HCT116 (cell line): ENCODE data around the gene CR1L. TPM values are rescaled to one million over a fixed set of nuclear protein-coding genes. Genes with fewer than 3 reads are reported as not detected.

Experiments
- ATAC-seq: fragments of 200-7000 bp; cut with Tn5 transposase; 2 replicates; pipeline ENCODE4 v1.9.1; 2020; ENCODE audit warnings: mild to moderate bottlenecking, moderate library complexity
- BruUV-seq: library from RNA; stranded (reverse); fragments of 400-500 nt; replicated peaks from 2 replicates; lab custom pipeline; 2021; lab: Mats Ljungman, UMichigan
- CTCF ChIA-PET: fragments of 300-600 bp; sonication (Branson Sonifier 250); formaldehyde crosslinking; loops from one replicate; lab custom pipeline; 2021; ENCODE audit warnings: antibody characterized with exemption; lab: Charles Lee
- POLR2A ChIA-PET: fragments of 300-600, 350-600 bp; sonication (Branson Sonifier 250); formaldehyde crosslinking; loops from one replicate; lab custom pipeline; 2021; ENCODE audit warnings: antibody characterized with exemption; lab: Charles Lee
- RAD21 ChIA-PET, 2 experiments: fragments of 300-600 bp; sonication (Branson Sonifier 250); formaldehyde crosslinking; loops; one replicate each; lab custom pipeline; 2023; ENCODE audit warnings: low total read pairs in 2 of 2; ENCODE audit not compliant: uncharacterized antibody in 2 of 2, unreplicated experiment in 2 of 2, low non-redundant PET in 1 of 2; lab: Charles Lee
- DNase-seq: peaks from one replicate; pipeline ENCODE4 v3.0.0-alpha.2; 2010; ENCODE audit warnings: low read depth, low spot score
- H2AFZ ChIP-seq: fragments of 200-600 bp; shearing (Covaris generic), sonication (generic); 2 replicates; pipeline ENCODE4 v1.6.1; 2017; ENCODE audit warnings: low read depth, mixed run types, mixed read lengths, antibody characterized with exemption, low read length; ENCODE audit not compliant: poor library complexity, severe bottlenecking
- H3K27ac ChIP-seq: 2 replicates; pipeline ENCODE4 v1.5.1; 2012; ENCODE audit warnings: low read depth, low read length
- H3K27me3 ChIP-seq: fragments of 200-600 bp; sonication (generic); 2 replicates; pipeline ENCODE4 v1.6.1; 2016; ENCODE audit warnings: mixed run types, low read length, mixed read lengths; ENCODE audit not compliant: insufficient read depth
- H3K36me3 ChIP-seq, 2 experiments: fragments of 200-500 bp in 1 of 2; fragments of 200-600 bp in 1 of 2; sonication (Bioruptor generic) in 1 of 2; sonication (generic) in 1 of 2; 2 replicates each; pipeline versions ENCODE4 v1.5.1 to v1.6.1; 2014 to 2016; ENCODE audit warnings: low read length in 2 of 2, inconsistent platforms in 1 of 2, mixed read lengths in 1 of 2, mixed run types in 1 of 2; ENCODE audit not compliant: insufficient read depth in 2 of 2, control insufficient read depth in 1 of 2
- H3K4me1 ChIP-seq, 2 experiments: fragments of 200-600 bp in 1 of 2; sonication (generic) in 1 of 2; 2 replicates each; pipeline versions ENCODE4 v1.5.1 to v1.6.1; 2012 to 2017; ENCODE audit warnings: low read length in 2 of 2, inconsistent platforms in 1 of 2, mild to moderate bottlenecking in 1 of 2, mixed read lengths in 1 of 2, mixed run types in 1 of 2, moderate library complexity in 1 of 2; ENCODE audit not compliant: insufficient read depth in 2 of 2, control insufficient read depth in 1 of 2
- H3K4me2 ChIP-seq: fragments of 200-600 bp; sonication (generic); 2 replicates; pipeline ENCODE4 v1.6.1; 2017; ENCODE audit warnings: mixed run types, low read length, mixed read lengths
- H3K4me3 ChIP-seq, 2 experiments: fragments of 200-600 bp in 1 of 2; sonication (generic) in 1 of 2; replicated peaks in 1 of 2; 2 replicates each; pipeline ENCODE4 v1.5.1; 2011 to 2016; ENCODE audit warnings: low read length in 2 of 2, control low read depth in 1 of 2, low read depth in 1 of 2, mild to moderate bottlenecking in 1 of 2, mixed read lengths in 1 of 2, mixed run types in 1 of 2
- H3K79me2 ChIP-seq: fragments of 200-600 bp; sonication (generic); 2 replicates; pipeline ENCODE4 v1.6.1; 2017; ENCODE audit warnings: mild to moderate bottlenecking, mixed run types, low read length, moderate library complexity, mixed read lengths; ENCODE audit not compliant: insufficient read depth
- H3K9ac ChIP-seq: fragments of 200-600 bp; sonication (generic); 2 replicates; pipeline ENCODE4 v1.6.1; 2016; ENCODE audit warnings: low read length, mixed read lengths
- H3K9me2 ChIP-seq: fragments of 200-600 bp; sonication (generic), shearing (Covaris generic); 2 replicates; pipeline ENCODE4 v1.6.1; 2017; ENCODE audit warnings: mixed run types, mild to moderate bottlenecking, moderate library complexity; ENCODE audit not compliant: insufficient read depth
- H3K9me3 ChIP-seq, 2 experiments: fragments of 200-500 bp in 1 of 2; fragments of 200-600 bp in 1 of 2; sonication (Bioruptor generic) in 1 of 2; sonication (generic) in 1 of 2; 2 replicates each; pipeline ENCODE4 v1.6.1; 2014 to 2017; ENCODE audit warnings: low read length in 2 of 2, mixed read lengths in 2 of 2, inconsistent platforms in 1 of 2, low read depth in 1 of 2, mild to moderate bottlenecking in 1 of 2, mixed run types in 1 of 2, moderate library complexity in 1 of 2; ENCODE audit not compliant: control insufficient read depth in 1 of 2, insufficient read depth in 1 of 2
- H4K20me1 ChIP-seq: fragments of 200-600 bp; sonication (generic), shearing (Covaris generic); 2 replicates; pipeline ENCODE4 v1.6.1; 2017; ENCODE audit warnings: mixed run types, mild to moderate bottlenecking, moderate library complexity; ENCODE audit not compliant: insufficient read depth
- CBX3 ChIP-seq: IDR thresholded peaks from 2 replicates; pipeline ENCODE4 v1.6.1; 2012; ENCODE audit warnings: low read depth
- CTCF ChIP-seq, 3 experiments: fragments of 200-600 bp in 1 of 3; sonication (generic) in 1 of 3; IDR thresholded peaks in 2 of 3; conservative IDR thresholded peaks in 1 of 3; 2 replicates each; pipeline ENCODE4 v1.5.1; 2012 to 2017; ENCODE audit warnings: low read depth in 2 of 3, low read length in 2 of 3, antibody characterized with exemption in 1 of 3, borderline replicate concordance in 1 of 3, control low read depth in 1 of 3, mild to moderate bottlenecking in 1 of 3, mixed read lengths in 1 of 3, mixed run types in 1 of 3, moderate library complexity in 1 of 3; ENCODE audit not compliant: insufficient read depth in 1 of 3
- EZH2 ChIP-seq: fragments of 200-600 bp; sonication (generic); IDR thresholded peaks from 2 replicates; pipeline ENCODE4 v1.6.1; 2017; ENCODE audit warnings: antibody characterized with exemption, mixed run types
- JUND ChIP-seq: IDR thresholded peaks from 2 replicates; pipeline ENCODE4 v1.6.1; 2012
- POLR2AphosphoS5 ChIP-seq: IDR thresholded peaks from 2 replicates; pipeline ENCODE4 v1.6.1; 2011; ENCODE audit warnings: mild to moderate bottlenecking, low read depth, low read length, moderate library complexity
- RAD21 ChIP-seq: IDR thresholded peaks from 2 replicates; pipeline ENCODE4 v1.6.1; 2012; ENCODE audit warnings: low read depth, mild to moderate bottlenecking
- SIN3A ChIP-seq: IDR thresholded peaks from 2 replicates; pipeline ENCODE4 v1.6.1; 2012; ENCODE audit warnings: low read depth
- SRF ChIP-seq: IDR thresholded peaks from 2 replicates; pipeline ENCODE4 v1.6.1; 2012; ENCODE audit warnings: low read depth
- TCF7L2 ChIP-seq: IDR thresholded peaks from 2 replicates; pipeline ENCODE4 v1.7.0; 2011; ENCODE audit warnings: borderline replicate concordance, inconsistent platforms; ENCODE audit not compliant: insufficient read depth, insufficient read length; ENCODE audit errors: extremely low read depth
- intact Hi-C: fragments of 100-400 bp; cut with micrococcal nuclease; formaldehyde crosslinking; loops from 2 replicates; pipeline ENCODE4 v1.10.0; 2022
- total RNA-seq: library from RNA; stranded (reverse); gene quantifications from one replicate; pipeline ENCODE4 v1.2.1, GENCODE V29; 2021; ENCODE audit not compliant: unreplicated experiment

The CR1L gene
- total RNA-seq, 1 experiment from 2014 or later, result 0.15 TPM

- no peaks in the 10 kb centered on the region for H3K9me2 ChIP-seq
- H3K9ac ChIP-seq, result no peak overlapping the region
- no peak overlapping the region for H3K27ac ChIP-seq
- H3K27me3 ChIP-seq, result no peaks in the 10 kb centered on the region
- intact Hi-C loops, result no loop called here
- RAD21 ChIA-PET, result no interaction called here
- no peak overlapping the region for H3K4me2 ChIP-seq
- no peak overlapping the region for H3K4me3 ChIP-seq
- DNase-seq, result no peak
- H2AFZ ChIP-seq, result no peak overlapping the region
- no peaks in the 10 kb centered on the region for H4K20me1 ChIP-seq
- no peaks in the 10 kb centered on the region for H3K9me3 ChIP-seq
- no peaks in the 10 kb centered on the region for H3K79me2 ChIP-seq
- ATAC-seq, result no peak
- no peaks in the 10 kb centered on the region for H3K4me1 ChIP-seq
- CTCF ChIA-PET, result no interaction called here
- POLR2A ChIA-PET, result no interaction called here
- no TSS peak for BruUV-seq
- H3K36me3 ChIP-seq, result no peaks in the 10 kb centered on the region
- TF ChIP-seq POLR2AphosphoS5, result no peak
- no peak for TF ChIP-seq EZH2
Observed at GRCh38 chr1:207626972-207627337, 18.0 kb upstream of the CR1L start.

- Histone ChIP-seq H3K79me2 (no peaks in the 10 kb centered on the region), H3K9ac (no peak overlapping the region), H3K4me3 (no peak overlapping the region), H3K27ac (no peak overlapping the region), H3K27me3 (no peaks in the 10 kb centered on the region), H4K20me1 (no peaks in the 10 kb centered on the region), H3K9me3 (no peaks in the 10 kb centered on the region), H3K36me3 (no peaks in the 10 kb centered on the region), H3K4me1 (no peaks in the 10 kb centered on the region), H3K4me2 (no peak overlapping the region), H2AFZ (no peak overlapping the region), H3K9me2 (no peaks in the 10 kb centered on the region)
- intact Hi-C loops, result no loop called here
- BruUV-seq, result no TSS peak
- ChIA-PET RAD21 (no interaction called here), POLR2A (no interaction called here), CTCF (no interaction called here)
- no peak for TF ChIP-seq RAD21
- no peak for TF ChIP-seq JUND
- ATAC-seq (no peak), DNase-seq (no peak)
Observed at GRCh38 chr1:207627496-207627895, 17.4 kb upstream of the CR1L start.

- DNase-seq (no peak), ATAC-seq (no peak)
- CTCF ChIA-PET, result interaction anchor here (1.8 kb wide), 1 partner anchor 8 kb away, joined by 4 read pairs; no protein-coding TSS in a partner anchor
- no peaks in the 10 kb centered on the region for H3K9me3 ChIP-seq
- no peak overlapping the region for H3K27ac ChIP-seq
- H4K20me1 ChIP-seq, result no peaks in the 10 kb centered on the region
- BruUV-seq, result no TSS peak
- no peaks in the 10 kb centered on the region for H3K9me2 ChIP-seq
- intact Hi-C loops, result no loop called here
- H3K4me2 ChIP-seq, result no peak overlapping the region
- TF ChIP-seq CTCF (IDR thresholded peaks at IDR 0.05 in 2 of 3, conservative IDR thresholded peaks at IDR 0.05 in 1 of 3; ENCODE audit: borderline replicate concordance in 1 of 3, insufficient read depth in 1 of 3, low read depth in 2 of 3, low read length in 2 of 3) (no peak), TCF7L2 (no peak), SIN3A (no peak), CBX3 (no peak), POLR2AphosphoS5 (no peak), SRF (no peak)
- H2AFZ ChIP-seq, result no peak overlapping the region
- POLR2A ChIA-PET, result no interaction called here
- H3K4me1 ChIP-seq, result no peaks in the 10 kb centered on the region
- H3K36me3 ChIP-seq, result no peaks in the 10 kb centered on the region
- H3K9ac ChIP-seq, result no peak overlapping the region
- no peaks in the 10 kb centered on the region for H3K27me3 ChIP-seq
- RAD21 ChIA-PET, result no interaction called here
- H3K79me2 ChIP-seq, result no peaks in the 10 kb centered on the region
- no peak overlapping the region for H3K4me3 ChIP-seq
Observed at GRCh38 chr1:207628776-207629175, 16.2 kb upstream of the CR1L start.
